Spinal cord (tissue), 10 donors: Measurements from ENCODE around the gene MYH11. TPM values are rescaled to one million over a fixed set of nuclear protein-coding genes. Genes with fewer than 3 reads are reported as not detected.

Source experiments
- DNase-seq, 6 donors: peaks; one replicate each; pipeline versions ENCODE4 v3.0.0 to v3.0.0-alpha.2; 2013 to 2015; ENCODE audit warnings: low spot score in 6 of 6, low read depth in 4 of 6
- H3K27ac ChIP-seq: one replicate; pipeline ENCODE4 v1.5.1; 2013; ENCODE audit warnings: low read depth, low read length, control low read depth
- H3K27me3 ChIP-seq: one replicate; pipeline ENCODE4 v1.6.1; 2013; ENCODE audit warnings: low read length; ENCODE audit not compliant: control insufficient read depth, insufficient read depth
- H3K36me3 ChIP-seq: one replicate; pipeline ENCODE4 v1.6.1; 2013; ENCODE audit warnings: low read length; ENCODE audit not compliant: control insufficient read depth, insufficient read depth
- H3K4me1 ChIP-seq: one replicate; pipeline ENCODE4 v1.6.1; 2013; ENCODE audit warnings: low read length; ENCODE audit not compliant: control insufficient read depth, insufficient read depth
- H3K4me3 ChIP-seq: one replicate; pipeline ENCODE4 v1.5.1; 2013; ENCODE audit warnings: low read depth, low read length, control low read depth
- H3K9me3 ChIP-seq: one replicate; pipeline ENCODE4 v1.6.1; 2013; ENCODE audit warnings: low read length; ENCODE audit not compliant: control insufficient read depth, insufficient read depth
- WGBS: methylation state at CpG from one replicate; pipeline ENCODE4 v1.1.5; 2013; ENCODE audit warnings: missing lambda C conversion rate; ENCODE audit not compliant: insufficient coverage; 5-methylcytosine and 5-hydroxymethylcytosine counted together
- long read RNA-seq, 4 donors: transcript quantifications; one replicate each; lab custom pipeline, GENCODE V29; 2026
- polyA plus RNA-seq, 2 donors: library from polyadenylated mRNA; unstranded; fragments of 120-200 nt; gene quantifications; one replicate each; pipeline ENCODE4 v1.2.1, GENCODE V29; 2013; ENCODE audit not compliant: insufficient read length in 2 of 2
- total RNA-seq, 2 donors: library from RNA; depleted of rRNA in 1 of 2; stranded (reverse); fragments of 120-200 nt in 1 of 2; fragments of >200 nt in 1 of 2; gene quantifications; one replicate each; pipeline versions ENCODE4 v1.2.3 to v1.2.4, GENCODE V29; 2013 to 2014
- donor health status: healthy.

The MYH11 gene
- total RNA-seq (10 to 100 TPM in 1 of 2 donors, 1 to 10 TPM in 1; 3.6 to 10.6 TPM), polyA plus RNA-seq (1 to 10 TPM in 1 of 2 donors, under 1 TPM in 1; 0.93 to 3.4 TPM)
- long read RNA-seq, donor 1 = 0 reads
- long read RNA-seq, donor 2 = 0 reads
- long read RNA-seq, donor 3 = 0 reads
- long read RNA-seq, donor 4, partial matches to known transcripts = 5 of 5 reads
- long read RNA-seq, donor 4, other reads (novel, unspliced or antisense) = 0 of 5 reads

DNA sequence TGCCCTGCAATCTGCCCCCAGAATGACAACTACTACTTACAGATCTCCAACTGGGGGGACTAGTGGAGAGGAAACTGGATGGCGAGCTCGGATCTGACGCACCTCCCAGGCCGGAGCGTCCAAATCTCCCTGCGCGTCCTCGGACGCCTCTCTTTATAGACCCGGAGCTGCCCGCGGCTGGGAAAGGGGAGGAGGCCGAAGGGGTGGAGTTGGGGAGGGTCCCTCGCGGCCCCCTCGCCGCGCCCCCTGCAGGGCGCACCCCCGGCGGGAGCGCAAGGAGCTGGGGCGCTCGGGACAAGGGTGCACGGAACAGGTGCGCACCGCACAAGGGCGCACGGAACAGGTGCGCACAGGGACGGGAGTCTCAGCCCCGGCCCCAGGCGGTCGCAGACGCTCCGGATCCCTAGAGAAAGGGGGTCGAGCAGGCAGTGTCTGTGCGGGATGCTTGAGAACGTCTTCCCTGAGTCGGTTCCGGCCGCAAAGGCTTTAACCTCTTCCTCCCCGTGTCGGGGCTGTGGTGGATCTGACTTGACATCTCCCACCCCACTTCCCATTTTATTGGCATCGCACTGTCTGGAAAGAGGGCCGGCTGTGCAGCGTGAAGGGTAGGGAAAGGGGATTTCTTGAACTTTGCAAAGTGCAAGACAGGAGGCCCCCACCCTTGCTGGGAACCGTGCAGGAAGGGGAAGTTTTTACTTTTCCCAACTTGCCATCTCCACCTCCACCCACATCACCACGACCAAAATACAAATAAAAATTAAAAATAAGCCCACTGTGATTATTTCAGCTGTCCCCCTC is at the start of gene MYH11:
Gene MYH11 (minus strand): TSS at position 128 of the 798 bp plus-strand sequence. CDS start 18,776 bp downstream, outside the sequence.
- no peaks in the 10 kb centered on the region for H3K36me3 ChIP-seq
- peak within 1 kb of the TSS; percentile 0 for H3K4me3 ChIP-seq
- no peak for DNase-seq
- WGBS = under 1% methylated on average over 39 of the region's 49 CpGs
- H3K4me1 ChIP-seq = peaks cover 14% of the 10 kb centered on the region
- H3K27me3 ChIP-seq = peaks cover 33% of the 10 kb centered on the region
- H3K9me3 ChIP-seq = no peaks in the 10 kb centered on the region
- no peak within 1 kb of the TSS for H3K27ac ChIP-seq

DNA sequence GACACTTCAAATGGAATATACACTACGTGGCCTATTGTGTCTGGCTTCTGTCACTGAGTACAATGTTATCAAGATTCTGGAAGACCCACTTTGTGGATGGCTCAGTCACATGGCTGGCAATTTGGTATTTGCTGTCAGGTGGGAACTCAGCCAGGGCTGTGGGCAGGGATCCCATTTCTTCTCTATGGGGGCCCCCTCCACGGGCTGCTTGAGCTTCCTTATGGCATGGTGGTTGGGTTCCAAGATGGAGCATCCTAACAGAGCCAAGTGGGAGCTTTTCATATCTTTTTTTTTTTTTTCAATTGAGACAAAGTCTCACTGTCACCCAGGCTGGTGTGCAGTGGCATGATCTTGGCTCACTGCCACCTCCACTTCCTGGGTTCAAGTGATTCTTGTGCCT is 49.6 kb upstream of the MYH11 start:
- H3K36me3 ChIP-seq = no peaks in the 10 kb centered on the region
- no peak for DNase-seq
- H3K4me3 ChIP-seq = no peak overlapping the region
- no peaks in the 10 kb centered on the region for H3K27me3 ChIP-seq
- WGBS = 73% methylated on average over 2 of the region's 2 CpGs
- no peak overlapping the region for H3K27ac ChIP-seq
- no peaks in the 10 kb centered on the region for H3K9me3 ChIP-seq
- no peaks in the 10 kb centered on the region for H3K4me1 ChIP-seq

- H3K9me3 ChIP-seq = no peaks in the 10 kb centered on the region
- H3K4me1 ChIP-seq = no peaks in the 10 kb centered on the region
- DNase-seq = no peak
- 100% methylated on average over 3 of the region's 5 CpGs for WGBS
- no peak overlapping the region for H3K4me3 ChIP-seq
- no peak overlapping the region for H3K27ac ChIP-seq
- H3K27me3 ChIP-seq = no peaks in the 10 kb centered on the region
- H3K36me3 ChIP-seq = no peaks in the 10 kb centered on the region
Observed at GRCh38 chr16:15903960-15904359, 47.1 kb upstream of the MYH11 start.

GRCh38 chr16:15900901-15901500 is 44.2 kb upstream of the MYH11 start:
- WGBS = 85% methylated on average over 3 of the region's 6 CpGs
- DNase-seq = peak in 1 of 6 donors; percentile 1
- no peaks in the 10 kb centered on the region for H3K9me3 ChIP-seq
- H3K4me3 ChIP-seq = no peak overlapping the region
- no peaks in the 10 kb centered on the region for H3K27me3 ChIP-seq
- H3K36me3 ChIP-seq = no peaks in the 10 kb centered on the region
- no peak overlapping the region for H3K27ac ChIP-seq
- H3K4me1 ChIP-seq = no peaks in the 10 kb centered on the region

DNA sequence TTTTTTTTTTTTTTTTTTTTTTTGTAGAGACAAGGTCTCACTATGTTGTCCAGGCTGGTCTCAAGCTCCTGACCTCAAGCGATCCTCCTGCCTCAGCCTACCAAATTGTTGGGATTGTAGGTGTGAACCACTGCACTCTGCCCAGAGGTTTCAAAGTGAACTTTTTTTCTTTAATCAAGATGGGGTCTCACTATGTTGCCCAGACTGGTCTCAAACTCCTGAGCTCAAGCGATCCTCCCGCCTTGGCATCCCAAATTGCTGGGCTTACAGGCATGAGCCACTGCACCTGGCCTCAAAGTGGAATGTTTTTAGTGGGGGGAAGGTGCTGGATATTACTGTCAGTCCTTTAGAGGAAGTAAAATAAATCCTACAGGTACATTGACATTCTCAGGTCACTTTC is 43.5 kb upstream of the MYH11 start:
- 100% methylated on average over 1 of the region's 3 CpGs for WGBS
- H3K9me3 ChIP-seq = no peaks in the 10 kb centered on the region
- H3K4me1 ChIP-seq = no peaks in the 10 kb centered on the region
- H3K36me3 ChIP-seq = no peaks in the 10 kb centered on the region
- DNase-seq = no peak
- no peak overlapping the region for H3K4me3 ChIP-seq
- H3K27ac ChIP-seq = no peak overlapping the region
- no peaks in the 10 kb centered on the region for H3K27me3 ChIP-seq

- no peak overlapping the region for H3K4me3 ChIP-seq
- no peaks in the 10 kb centered on the region for H3K27me3 ChIP-seq
- DNase-seq = no peak
- no peaks in the 10 kb centered on the region for H3K4me1 ChIP-seq
- no peak overlapping the region for H3K27ac ChIP-seq
- WGBS = 69% methylated on average over 4 of the region's 9 CpGs
- H3K9me3 ChIP-seq = no peaks in the 10 kb centered on the region
- no peaks in the 10 kb centered on the region for H3K36me3 ChIP-seq
Observed at GRCh38 chr16:15899538-15900100, 42.8 kb upstream of the MYH11 start.

DNA sequence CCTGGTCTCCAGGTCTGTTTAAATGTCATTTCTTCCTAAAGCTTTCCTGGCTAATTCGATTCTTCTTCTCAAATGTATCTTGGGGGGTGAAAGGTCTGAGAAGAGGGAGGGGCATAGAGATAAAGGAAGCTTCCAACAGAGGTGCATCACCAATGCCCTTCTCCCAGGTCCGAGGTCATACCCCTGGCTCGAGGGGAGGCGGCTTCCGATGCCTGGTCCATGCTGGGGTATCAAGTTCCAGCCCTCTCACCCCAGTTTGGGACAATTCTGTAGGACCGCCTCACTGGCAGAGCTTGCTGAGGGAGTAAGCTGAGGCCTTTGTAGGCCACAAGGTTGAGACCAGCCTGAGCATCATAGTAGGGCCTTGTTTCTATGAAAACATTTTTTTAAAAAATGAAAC is 41.8 kb upstream of the MYH11 start:
- 87% methylated on average over 5 of the region's 6 CpGs for WGBS
- Histone ChIP-seq H3K4me1 (no peaks in the 10 kb centered on the region), H3K27ac (no peak overlapping the region), H3K27me3 (no peaks in the 10 kb centered on the region), H3K36me3 (no peaks in the 10 kb centered on the region), H3K9me3 (no peaks in the 10 kb centered on the region), H3K4me3 (no peak overlapping the region)
- DNase-seq = no peak

- H3K27me3 ChIP-seq = no peaks in the 10 kb centered on the region
- no peak overlapping the region for H3K4me3 ChIP-seq
- no peaks in the 10 kb centered on the region for H3K4me1 ChIP-seq
- DNase-seq = no peak
- no peaks in the 10 kb centered on the region for H3K9me3 ChIP-seq
- H3K36me3 ChIP-seq = no peaks in the 10 kb centered on the region
- no peak overlapping the region for H3K27ac ChIP-seq
- 59% methylated on average over 4 of the region's 5 CpGs for WGBS
Observed at GRCh38 chr16:15897834-15898254, 41.0 kb upstream of the MYH11 start.

DNA sequence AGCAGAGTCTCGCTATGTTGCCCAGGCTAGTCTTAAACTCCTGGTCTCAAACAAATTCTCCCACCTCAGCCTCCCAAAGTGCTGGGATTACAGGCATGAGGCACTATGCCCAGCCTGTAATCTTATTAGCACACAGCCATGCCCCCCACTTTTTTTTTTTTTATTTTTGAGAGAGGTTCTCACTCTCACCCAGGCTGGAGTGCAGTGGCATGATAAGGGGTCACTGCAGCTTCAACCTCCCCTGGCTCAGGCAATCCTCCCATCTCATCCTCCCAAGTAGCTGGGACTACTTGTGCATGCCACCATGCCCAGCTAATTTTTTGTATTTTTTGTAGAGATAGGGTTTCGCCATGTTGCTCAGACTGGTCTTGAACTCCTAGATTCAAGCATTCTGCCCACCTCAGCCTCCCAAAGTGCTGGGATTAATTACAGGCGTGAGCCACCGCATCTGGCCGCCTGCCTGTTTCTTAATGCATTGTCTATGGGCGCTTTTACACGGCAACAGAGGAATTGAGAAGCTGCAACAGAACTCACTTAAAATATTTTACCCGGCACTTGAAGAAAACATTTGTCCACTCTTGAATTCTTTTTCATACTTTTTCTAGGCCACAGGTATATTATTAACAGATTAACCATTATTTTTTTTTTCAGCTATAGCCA is 40.4 kb upstream of the MYH11 start:
- H3K27ac ChIP-seq = no peak overlapping the region
- H3K36me3 ChIP-seq = no peaks in the 10 kb centered on the region
- H3K4me3 ChIP-seq = no peak overlapping the region
- no peak for DNase-seq
- H3K27me3 ChIP-seq = no peaks in the 10 kb centered on the region
- 77% methylated on average over 7 of the region's 8 CpGs for WGBS
- no peaks in the 10 kb centered on the region for H3K9me3 ChIP-seq
- H3K4me1 ChIP-seq = no peaks in the 10 kb centered on the region
